Activated CD8-positive, alpha-beta memory T cell treated with anti-CD3 and anti-CD28 coated beads, Interleukin-2, amount 50 U/mL, for 48 hours (primary cell): ENCODE measurements around the gene RPL38.

Source experiments
- DNase-seq: peaks from one replicate; pipeline ENCODE4 v3.0.0-alpha.2; 2020

Gene RPL38

DNA sequence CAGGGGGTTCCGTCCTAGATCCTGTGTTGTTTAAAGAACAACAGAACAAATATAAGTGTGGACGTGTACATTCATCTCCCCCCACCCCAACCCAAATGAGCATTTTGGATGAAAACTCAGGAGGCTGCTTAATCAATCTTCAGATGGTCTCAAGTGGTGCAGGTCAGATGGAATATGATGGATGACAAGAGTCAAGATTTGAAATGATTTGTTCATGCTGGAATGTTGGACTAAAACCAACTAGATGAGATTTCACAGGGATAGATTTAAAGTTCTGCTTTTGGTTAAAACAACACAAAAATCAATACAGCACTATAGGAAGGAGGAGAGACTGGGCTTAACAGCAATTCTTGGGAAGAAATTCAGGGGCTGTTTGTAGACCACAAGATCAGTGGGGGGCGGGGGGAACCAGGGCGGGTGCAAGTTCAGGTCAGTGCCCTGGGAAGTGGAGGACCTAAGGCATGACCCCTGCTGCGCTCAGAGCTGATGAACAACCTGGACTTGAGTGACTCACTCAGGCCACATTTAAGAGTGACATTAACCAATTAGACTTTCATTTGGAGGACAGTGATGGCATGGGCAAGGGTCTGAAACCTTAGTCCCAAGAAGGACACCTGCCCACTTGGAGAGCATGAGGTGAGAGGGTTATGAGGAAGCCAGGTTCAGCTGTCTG is 25.0 kb downstream of the RPL38 start:
- DNase-seq: no peak

DNA sequence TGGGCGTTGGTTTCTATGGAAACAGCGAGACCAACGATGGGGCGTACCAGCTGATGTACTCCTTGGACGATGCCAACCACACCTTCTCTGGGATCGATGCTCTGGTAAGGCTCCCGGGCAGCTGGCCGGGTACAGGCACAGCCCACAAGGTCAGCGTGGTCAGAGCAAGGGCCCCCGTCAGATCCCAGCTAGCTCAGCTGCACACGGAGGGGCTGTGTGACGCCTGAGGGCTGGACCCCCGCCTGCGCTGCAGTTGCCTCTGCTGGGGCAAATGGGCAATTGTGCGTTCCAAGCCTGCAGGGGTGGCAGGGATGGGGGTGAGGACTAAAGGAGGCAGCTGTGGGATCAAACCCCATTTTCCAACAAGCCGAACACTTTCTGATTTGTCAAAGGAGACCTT is 27.4 kb downstream of the RPL38 start:
- no peak for DNase-seq

DNA sequence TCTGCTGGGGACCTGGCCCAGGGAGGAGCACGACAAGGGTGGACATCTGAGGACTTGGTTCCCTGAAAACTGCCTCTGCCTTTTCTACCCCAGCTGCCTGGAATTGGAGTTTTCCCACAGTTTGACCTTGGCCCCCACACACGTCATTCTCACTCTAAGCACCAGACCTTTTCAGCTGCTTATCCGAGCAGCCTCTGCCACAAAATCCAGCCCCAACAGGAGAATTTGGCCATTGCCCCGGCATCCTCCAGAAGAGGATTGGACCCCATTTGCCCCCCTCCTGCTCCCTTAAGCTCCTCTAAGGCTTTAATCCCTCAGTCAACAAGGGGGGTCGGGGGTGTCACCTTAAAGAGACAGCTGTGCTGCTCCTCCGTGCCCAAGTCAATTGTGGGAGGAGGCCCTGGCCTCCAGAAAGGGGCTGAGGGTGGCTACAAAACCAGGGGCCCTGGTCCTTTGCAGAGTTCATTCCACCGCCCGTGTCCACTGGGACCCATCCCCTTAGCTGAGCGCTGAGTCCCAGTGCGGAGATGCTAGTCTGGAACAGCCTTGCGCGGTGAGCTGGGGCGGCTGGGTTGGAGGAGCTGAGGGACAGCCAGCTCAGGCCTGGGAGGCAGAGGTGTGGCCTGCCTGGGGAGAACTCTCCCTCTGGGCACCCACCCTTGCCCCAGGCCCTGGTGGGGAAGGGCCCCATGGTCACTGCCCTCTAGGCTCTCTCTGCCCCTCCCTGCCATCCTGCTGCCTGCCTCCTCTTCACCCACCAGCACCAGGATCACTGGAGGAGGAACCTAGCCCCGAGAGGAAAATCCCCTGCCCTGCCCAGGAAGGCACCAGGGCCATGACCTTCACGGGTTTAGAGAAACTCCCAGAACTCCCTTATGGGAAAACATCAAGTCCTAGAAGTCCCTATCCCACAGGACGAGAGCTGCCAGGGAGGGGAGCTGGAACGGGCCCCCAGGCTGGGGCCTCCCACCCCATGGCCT is 28.7 kb downstream of the RPL38 start:
- DNase-seq: no peak

DNA sequence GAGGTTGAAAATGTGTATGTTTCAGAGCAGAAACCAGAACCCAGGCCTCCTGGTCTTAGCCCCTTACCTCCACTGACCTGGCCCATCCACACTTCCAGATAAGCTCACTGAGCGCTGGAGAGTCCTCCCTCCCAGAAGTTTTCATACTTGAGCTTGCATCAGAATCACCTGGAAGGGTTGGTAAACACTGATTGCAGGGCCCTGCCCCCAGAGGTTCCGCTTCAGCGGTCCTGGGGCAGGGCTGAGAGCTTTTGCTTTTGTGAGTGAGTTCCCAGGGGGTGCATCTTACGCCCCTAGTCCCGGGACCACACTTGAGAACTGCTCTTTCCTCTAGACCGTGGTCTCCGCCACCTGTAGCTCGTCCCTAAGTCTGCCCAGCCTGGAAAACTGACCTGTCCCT is 30.5 kb downstream of the RPL38 start:
- no peak for DNase-seq

DNA sequence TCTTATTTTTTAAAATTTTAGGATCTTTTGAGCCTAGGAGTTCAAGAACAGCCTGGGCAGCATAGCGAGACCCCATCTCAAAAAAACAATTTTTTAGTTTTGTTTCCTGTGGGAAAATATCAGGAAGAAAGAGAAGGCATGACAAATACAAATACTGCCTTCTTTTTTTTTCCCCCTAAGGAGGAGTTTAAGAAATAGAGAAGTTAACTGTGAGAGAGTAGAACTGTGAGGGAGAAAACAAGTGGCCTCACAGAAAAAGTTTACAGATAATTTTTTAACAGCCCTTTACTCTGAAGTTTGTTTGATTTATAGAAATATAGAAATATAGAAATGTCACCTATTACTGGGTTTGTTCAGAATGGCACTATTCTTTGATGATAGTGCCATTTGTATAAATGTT is 31.0 kb downstream of the RPL38 start:
- no peak for DNase-seq

DNA sequence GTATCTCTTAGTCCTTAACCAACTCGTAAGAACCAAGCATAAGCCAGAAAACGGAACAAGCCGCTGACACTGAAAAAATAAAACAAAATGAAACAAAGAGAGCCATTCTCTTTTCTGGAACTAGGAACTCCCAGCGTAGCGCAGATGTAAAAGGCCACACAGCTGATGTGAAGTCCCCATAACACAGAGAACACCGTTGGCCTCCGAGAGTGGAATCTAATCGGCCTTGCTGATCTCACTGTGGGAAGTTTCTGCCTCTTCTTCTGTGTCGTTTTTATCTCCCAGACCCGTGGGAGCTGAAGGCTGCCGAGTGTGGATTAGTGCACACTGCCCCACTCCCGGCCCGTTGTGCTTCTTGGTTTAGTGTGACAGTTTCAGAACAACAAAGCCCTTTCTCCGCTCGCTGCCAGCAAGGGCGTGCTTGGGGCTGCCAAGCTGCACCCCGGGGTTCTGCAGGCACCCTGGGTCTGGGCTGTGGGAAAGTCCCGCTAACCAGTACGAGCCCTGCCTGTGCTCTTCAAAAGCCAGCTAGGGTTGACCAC is 31.6 kb downstream of the RPL38 start:
- no peak for DNase-seq

DNA sequence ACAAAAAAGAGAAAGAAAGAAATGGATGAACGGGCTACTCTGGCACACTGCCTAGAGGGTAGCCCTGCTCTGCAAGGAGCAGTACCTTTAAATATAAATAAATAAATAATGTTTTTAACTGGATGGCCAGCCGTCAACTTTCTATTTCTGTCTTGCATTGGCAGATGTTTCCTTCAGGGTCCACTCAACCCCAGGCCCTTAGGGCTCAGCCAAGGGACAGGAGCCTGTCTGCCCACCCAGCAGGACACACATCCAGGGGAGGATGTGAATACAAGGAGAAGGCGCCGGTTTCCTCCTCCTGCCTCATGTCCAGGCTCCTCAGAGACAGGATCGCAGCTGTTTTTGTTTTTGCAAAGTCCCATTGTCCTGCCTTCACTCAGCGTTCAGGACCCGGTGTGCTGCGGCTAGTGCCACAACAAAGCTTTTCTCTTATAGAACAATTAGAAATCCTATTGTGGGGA is 32.5 kb downstream of the RPL38 start:
- no peak for DNase-seq

DNA sequence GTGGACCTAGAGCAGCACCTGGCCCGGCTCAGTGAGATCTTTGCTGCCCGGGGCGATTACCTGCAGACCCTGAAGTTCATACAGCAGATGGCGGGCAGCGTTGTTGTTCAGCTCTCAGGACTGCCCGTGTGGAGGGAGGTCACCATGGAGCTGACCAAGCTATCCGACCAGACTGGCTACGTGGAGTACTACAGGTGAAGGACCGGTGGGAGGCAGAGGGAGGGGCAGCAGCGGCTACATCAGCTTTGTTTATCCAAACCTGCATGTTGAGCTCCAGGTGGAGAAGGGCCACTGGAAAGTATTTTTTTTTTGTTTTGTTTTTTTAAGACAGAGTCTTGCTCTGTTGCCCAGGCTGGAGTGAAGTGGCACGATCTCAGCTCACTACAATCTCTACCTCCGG is 33.8 kb downstream of the RPL38 start:
- no peak for DNase-seq

DNA sequence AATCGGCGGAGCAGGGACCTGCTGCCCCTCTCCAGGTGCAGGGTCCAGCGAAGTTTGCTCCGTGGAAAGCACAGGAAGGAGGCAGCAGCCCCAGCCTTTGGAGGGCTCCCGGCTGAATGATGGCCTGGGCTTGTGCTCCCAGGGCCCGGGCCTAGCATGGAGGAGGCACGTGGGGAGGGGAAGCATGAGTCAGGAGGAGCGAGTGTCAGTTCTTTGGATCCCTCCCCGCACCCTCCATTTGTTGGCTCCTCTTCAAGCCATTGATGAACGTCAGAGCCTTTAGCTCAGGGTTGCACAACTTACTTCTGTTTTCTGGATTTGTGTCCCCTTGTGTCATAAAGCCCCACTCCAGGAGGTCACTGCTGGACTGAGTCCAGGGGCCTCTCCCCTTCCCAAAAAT is 35.7 kb downstream of the RPL38 start:
- DNase-seq: no peak

DNA sequence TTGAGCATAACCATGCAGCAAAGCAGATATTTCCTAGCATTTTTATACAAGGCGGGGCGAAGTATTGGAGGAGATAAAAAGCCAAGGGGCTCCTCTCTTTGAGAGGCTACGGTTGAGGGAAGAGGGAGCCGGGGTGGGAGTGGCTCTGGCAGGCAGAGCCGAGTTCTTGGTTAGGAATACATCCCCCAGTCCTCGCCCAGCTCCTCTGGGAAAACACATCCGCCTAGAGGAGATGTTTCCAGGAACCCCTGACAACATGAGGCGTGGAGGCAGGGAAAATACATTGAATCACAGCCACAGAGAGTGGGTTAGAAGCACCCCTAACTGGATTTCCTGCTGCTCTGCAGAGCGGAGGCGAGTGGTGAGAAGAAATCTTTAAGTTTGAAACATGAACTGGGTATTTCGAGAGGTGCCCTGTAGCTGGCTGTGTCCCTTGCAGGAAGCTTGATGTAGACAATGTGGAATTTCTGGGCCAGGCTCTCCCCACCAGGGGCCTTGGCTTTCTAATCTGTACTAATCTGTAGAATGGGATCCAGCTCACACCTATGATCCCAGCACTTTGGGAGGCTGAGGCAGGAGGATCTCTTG is 37.2 kb downstream of the RPL38 start:
- DNase-seq: no peak

DNA sequence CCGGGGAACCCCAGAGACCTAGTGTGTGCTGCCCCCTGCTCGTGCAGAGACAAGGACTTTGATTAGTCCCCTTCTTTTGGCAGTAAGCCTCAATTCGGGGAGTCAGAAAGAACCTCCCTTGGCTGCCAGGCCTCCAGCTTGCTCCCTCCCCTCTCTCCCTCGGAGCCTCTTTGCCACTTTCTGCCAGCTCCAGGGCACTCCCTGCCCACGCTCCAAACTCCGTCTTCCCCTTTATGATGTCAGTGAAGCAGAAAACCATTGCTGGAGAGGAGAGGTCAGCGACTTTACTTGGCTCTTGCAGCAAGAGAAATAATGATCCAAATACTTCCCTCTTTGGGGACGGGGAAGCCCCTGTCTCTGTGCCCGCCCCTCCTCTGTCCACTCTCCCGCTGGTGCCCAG is 38.0 kb downstream of the RPL38 start:
- no peak for DNase-seq

DNA sequence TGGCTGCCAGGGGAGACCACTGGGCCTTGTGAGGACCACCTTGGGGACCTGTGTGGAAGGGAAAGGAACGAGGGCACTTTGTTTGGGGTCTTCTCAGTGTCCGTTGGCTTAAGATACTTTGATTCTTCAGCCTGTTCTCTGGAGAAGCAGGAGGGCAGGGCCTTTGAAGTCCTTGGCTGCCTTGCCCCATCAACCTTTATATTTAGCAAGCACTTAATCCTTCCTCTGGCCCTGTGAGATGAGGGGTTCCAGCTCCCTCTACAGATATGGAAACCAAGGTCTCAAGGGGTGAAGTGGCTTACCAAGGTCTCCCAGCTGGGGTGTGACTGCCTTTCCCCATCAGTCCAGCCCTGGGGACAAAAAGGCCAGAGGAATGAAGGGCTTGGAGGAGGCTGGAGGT is 38.4 kb downstream of the RPL38 start:
- no peak for DNase-seq

DNA sequence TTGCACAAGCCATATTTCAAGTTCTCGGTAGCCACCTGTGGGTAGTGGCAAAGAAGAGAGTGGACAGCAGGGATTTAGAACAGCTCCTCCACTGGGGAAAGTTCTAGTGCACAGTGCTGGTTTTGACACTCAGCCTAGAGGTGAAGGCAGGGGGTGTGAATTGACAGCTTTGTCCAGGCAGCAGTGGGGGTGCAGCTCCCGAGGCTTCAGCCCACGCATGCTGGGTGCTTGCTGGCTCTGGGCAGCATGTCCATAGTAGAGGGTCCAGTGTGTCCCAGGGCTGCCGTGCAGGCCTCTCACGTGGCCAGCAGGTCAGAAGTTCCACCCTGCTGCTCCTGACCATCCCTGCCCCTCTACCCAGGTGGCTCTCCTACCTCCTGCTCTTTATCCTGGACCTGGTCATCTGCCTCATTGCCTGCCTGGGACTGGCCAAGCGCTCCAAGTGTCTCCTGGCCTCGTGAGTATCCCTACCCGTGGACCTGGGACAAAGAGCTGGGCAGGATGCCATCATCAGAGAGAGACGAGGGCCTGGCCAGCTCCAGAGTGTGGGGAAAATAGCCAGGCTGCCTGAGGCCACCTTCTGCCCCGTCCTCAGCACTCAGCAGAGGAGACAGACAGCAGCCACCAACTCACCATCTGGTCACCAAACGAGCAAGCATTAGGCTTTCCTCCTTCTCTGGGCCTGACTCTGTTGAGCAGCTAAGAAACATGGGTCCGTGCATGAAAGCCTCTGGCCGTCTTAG is 39.7 kb downstream of the RPL38 start:
- no peak for DNase-seq

DNA sequence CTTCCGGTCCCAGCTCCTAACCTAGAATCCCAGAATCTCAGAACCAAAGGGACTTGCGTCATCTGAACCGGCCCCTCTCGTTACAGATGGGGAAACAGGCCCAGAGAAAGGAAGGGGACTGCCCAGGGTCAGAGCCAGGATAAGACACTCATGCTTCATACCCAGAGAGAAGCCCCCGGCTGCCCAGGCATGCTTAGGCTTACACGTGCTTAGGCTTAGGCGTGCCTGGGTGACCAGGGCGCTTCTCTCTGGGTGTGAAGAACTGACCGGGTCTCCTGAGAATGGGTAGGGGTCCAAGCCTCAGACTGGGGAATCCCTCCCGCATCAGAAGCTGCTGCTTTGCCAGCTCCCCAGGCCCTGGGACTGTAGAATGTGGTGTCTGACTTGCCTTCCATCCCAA is 40.6 kb downstream of the RPL38 start:
- DNase-seq: no peak

DNA sequence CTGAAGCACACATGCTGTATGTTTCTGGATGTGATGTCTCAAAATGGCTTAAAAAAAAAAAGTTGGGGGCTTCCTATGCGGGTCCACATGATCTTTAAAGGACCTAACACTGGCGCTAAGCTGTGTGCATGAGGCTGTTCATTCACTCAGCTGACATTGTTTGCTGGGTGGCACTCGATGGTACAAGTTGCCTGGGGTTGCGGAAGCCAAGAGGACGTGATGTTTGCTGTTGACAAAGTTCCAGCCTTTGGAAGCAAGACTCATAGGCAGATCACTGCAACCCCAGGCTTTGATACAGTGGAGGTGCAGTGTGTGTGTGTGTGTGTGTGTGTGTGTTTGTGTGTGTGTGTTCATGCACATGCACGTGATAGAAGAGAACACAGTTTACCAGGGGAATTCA is 41.1 kb downstream of the RPL38 start:
- DNase-seq: no peak

DNA sequence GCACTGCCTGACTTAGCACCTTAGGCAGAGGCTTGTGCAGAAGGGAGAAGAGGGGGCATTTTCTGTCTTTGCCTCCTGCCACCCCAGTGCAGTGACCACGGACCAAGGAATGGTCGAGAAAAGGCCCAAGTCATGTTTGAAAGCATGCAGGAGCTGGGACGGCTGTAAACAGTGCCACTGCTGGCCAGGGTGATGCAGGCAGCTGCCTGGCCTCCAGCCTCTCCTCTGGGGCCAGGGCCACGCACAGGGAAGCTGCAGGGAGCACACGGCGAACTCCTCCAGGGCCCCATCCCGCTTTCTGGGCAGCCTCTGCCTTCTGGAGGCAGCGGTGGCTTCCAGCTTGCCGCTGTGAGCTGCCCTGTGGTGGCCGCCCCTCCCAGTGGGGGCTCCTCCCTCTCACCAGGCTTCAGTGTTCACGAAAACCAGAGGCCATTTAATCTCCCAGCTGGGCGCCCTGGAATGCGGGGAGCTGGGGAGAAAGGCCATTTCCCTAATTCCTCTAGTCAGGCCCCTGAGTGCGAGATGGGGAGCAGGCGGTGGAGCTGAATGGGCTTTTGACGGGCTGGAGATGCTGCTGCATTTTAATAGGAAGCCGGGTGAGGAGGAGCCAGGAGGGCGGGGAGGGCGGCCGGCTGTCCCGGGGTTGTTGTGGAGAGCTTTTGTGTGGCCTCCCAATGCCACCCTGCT is 41.8 kb downstream of the RPL38 start:
- no peak for DNase-seq

DNA sequence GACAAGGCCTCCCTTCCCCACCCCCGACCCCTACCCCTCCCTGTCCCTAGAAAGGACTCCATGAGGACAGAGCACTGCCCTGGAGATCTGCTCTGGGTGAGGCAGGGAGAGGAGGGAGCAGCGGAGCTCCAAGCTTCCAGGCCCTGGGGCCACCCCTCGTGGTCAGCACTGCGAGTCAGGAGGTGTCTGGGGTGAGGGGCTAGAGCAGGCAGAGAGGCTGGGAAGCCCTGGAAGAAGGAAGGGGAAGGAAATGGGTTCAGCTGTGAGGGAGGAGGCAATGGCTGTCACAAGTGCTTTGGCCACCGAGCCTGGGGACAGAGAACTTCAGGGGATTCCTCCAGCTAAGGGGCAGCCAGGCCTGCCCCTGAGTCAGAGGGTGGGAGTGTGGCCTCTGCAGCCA is 42.4 kb downstream of the RPL38 start:
- DNase-seq: no peak

DNA sequence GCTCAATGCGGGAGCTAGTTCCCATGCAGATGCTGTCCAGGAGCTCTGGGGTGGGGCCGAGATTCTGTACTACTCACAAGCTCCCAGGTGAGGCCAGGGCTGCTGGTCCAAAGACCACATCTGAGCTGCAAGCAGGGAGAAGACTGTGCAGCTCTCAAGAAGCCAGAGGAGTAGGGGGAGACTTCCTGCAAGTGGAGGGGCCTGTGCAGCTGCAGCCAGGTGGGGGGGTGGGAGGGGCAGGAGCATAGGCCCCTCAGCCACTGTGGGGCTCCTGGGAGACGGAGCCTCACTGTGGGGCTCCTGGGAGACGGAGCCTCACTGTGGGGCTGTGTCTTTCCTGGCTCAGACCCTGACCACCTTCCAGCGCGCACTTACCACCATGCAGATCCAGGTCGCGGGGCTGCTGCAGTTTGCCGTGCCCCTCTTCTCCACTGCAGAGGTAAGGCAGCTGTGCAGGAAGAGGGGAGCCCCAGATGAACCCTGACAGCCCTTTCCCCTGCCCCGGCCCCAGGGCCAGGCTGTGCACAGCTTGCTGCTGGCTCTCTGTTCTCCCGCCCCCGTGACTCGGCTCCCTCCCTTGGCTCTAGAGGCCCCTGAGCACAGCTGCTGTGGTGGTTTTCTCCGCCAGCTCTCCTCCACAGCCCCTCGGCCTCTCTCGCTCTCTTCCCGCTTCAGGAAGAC is 46.3 kb downstream of the RPL38 start:
- DNase-seq: no peak

DNA sequence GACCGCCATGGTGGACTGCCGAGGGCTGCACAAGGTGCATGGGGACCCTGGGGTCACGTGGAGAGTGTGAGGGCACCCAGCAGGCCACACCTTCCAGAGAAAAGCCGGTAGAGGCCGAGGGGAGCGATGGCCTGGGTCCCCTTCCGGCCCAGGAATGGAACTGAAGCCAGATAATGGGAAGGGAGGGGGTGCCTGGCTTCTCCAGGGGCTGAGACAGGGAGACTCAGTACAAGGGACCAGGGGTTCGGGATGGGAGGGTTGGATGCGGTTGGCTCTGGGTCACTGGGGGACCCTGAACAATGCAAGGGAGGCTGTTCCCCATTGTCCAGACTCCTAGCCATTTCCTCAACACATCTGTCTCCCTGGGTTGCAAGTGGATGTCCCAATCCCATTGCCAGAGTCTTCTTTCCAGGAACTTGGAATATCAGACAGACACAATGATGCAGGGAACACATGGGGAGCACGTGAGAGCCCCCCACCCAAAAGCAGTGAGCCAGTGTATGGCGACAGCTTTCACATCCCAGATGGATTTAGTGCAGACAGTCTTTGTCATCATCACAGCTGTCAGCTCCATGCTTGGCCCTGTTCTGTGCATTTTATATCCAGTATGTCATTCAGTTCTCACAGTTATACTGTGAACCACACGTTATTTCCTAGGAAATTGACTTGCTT is 47.0 kb downstream of the RPL38 start:
- no peak for DNase-seq

DNA sequence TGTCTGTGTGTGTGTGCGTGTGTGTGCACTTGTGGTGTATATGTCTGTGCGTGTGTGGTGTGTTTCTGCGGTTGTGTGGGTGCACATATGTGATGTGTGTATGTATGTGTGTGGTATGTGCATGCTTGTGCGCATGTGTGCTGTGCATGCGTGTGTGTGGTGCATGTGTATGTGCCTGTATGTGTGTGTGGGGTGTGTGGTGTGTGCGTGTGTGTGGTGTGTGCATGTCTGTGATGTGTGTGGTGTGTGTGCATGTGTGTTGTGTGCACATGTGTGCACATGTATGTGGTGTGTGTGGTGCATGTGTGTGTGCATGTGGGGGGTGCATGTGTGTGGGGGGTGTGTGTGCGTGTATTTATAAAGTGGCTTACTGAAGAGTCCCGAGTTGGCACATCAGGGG is 47.6 kb downstream of the RPL38 start:
- no peak for DNase-seq

DNA sequence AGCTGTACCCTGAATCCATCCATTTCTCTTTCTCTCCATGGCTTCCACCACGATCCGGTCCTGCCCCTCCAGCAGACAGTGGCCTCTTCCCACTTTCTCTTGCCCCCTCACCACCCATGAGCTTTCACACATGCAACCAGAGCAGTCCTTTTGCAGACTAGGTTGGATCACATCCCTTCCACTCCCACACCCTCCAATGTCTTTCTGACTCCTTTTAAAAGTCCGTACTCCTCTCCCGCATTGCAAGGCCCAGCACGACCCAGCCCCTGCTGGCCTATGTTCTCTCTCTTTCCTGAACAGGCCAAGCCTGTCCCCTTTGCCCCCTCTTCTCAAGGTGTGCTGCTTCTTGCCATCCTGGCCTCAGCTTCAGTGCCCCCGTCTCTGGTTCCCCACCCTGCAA is 48.1 kb downstream of the RPL38 start:
- DNase-seq: no peak
